ENCODE measurements around the gene RRP12.
A peak's percentile ranks its signal among the peaks of the same experiment; 100 is the strongest.
"Not testable (repeated sequence)": the region's sequence is repeated elsewhere in the genome, so short reads cannot be mapped to it uniquely, and the experiment has no call there.

RRP12 gene, protein sequence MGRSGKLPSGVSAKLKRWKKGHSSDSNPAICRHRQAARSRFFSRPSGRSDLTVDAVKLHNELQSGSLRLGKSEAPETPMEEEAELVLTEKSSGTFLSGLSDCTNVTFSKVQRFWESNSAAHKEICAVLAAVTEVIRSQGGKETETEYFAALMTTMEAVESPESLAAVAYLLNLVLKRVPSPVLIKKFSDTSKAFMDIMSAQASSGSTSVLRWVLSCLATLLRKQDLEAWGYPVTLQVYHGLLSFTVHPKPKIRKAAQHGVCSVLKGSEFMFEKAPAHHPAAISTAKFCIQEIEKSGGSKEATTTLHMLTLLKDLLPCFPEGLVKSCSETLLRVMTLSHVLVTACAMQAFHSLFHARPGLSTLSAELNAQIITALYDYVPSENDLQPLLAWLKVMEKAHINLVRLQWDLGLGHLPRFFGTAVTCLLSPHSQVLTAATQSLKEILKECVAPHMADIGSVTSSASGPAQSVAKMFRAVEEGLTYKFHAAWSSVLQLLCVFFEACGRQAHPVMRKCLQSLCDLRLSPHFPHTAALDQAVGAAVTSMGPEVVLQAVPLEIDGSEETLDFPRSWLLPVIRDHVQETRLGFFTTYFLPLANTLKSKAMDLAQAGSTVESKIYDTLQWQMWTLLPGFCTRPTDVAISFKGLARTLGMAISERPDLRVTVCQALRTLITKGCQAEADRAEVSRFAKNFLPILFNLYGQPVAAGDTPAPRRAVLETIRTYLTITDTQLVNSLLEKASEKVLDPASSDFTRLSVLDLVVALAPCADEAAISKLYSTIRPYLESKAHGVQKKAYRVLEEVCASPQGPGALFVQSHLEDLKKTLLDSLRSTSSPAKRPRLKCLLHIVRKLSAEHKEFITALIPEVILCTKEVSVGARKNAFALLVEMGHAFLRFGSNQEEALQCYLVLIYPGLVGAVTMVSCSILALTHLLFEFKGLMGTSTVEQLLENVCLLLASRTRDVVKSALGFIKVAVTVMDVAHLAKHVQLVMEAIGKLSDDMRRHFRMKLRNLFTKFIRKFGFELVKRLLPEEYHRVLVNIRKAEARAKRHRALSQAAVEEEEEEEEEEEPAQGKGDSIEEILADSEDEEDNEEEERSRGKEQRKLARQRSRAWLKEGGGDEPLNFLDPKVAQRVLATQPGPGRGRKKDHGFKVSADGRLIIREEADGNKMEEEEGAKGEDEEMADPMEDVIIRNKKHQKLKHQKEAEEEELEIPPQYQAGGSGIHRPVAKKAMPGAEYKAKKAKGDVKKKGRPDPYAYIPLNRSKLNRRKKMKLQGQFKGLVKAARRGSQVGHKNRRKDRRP (N-terminal part only)

DNA sequence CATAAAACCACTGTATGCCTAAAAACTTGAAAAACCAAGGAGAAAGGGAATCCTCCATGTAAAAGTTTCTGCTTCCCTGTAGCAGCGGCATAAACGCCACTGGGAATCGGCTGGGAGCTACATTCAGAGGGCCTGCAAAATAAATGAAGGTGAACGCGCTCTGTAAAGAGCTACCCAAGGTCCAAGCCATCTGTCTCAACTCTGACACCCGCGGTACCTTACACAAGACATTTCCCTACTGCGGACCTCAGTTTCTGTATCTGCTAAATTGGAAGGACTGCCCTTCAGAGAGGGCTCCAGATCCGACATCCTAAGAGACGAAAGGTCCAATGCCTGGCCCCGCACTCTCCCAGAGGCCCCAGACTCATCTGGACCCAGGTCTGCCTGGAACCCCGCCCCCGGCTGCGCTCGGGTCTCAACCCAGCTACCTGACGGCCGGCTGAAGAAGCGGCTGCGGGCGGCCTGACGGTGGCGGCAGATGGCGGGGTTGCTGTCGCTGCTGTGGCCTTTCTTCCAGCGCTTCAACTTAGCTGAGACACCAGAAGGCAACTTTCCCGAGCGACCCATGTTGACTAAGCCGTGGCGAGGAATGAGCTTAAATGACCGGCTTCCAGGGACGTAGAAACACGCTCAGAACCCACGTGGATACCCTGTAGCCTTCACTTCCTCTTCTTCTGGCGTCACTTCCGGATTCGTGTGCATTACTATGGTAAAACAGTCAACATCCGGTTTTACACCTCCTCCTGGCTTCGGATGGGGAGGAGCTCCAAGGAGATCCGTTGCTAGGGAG lies at the start of gene RRP12:
TSS of gene RRP12 (minus strand) at position 676 of the 790 bp plus-strand sequence. CDS start at position 567, 109 bp downstream.
- DNase-seq (ENCODE audit: low read depth, low spot score) = peak; percentile 88

DNA sequence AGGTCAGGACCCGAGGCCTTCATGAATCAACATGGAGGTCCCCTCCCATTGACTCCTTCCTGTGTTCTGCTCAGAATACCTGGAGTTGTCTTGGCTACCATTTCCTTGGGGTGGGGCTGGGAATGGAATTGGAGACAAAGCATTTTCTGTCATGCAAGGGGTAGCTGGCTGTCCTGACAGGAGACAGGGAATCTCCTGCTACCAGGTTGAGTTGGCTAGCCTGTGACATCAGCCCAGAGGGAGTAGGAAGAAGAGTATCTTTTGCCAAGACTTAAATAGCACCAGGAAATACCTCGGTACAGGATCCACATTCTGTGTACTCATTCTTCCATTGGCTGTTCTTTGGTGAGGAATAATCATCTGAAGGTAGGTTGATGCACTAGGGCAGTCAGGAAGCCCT lies 49.7 kb upstream of the RRP12 start:
- no peak for DNase-seq (ENCODE audit: low read depth, low spot score)

DNA sequence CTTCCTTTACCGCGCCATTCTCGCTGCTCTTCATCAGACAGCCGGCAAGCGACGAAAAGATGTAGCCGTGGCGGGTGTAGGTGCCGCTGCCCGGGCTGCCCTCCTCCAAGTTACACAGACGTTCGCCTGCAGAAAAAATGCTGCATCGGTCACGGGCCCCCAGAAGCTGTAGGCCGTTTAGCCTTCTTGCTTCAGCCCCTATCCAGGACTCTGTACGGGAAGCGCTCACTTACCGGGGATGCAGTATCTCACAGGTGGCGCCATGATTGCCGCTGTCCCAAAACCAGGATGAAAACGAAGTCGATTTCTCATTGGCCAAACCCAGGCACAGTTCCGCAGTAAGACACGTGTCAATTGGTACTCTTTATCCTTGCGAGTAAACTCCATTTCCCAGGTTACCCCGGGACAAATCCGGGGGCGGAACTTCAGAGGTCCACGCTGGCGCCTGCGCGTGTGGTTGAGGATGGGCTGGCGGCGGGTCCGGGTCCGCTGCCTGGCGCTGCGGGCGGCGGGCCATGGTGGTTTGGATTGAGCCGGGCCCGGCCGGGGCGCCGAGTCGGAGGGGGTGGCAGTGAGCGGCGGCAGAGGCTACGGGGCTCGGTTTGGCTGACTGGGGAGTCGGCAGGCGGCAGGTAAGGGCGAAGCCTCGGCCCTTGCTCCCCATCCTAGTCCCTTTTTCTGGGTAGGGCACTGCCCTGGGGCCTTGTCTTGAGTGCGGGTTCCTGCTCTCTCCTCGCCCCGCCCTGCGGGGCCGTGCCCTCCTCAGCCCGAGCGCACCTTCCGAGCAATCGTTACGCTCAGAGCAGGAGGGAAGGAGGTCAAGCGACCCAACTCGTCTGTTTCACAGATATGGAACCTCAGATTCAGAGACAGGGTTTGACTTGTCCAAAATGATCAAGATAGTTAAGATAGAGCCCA lies 44.8 kb upstream of the RRP12 start, which contains the start of the genes EXOSC1 and ZDHHC16:
TSS of gene EXOSC1 (minus strand) at position 285 of the 918 bp plus-strand sequence. CDS start at position 264, 21 bp downstream.
TSS of gene ZDHHC16 (plus strand) at position 454 of the 918 bp plus-strand sequence. CDS start 5,501 bp downstream, outside the sequence.
- DNase-seq (ENCODE audit: low read depth, low spot score) = peak; percentile 85

DNA sequence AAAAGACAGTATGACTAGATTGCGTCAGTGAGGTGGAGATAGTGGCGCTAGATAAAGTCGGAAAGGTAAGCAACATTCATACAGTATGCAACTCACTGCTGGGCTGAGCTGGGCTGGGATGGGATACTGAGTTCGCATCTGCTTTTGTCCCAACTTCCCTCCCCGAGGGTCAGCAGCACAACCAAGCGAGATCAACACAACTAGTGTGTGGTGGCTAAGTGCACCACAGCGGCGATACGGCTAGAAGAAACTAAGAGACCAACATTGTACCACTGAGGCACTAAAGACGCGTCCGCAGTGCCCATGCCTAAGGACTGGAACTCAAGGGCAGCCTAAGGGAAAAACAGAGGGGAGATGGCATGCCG lies 44.2 kb upstream of the RRP12 start:
- no peak for DNase-seq (ENCODE audit: low read depth, low spot score)

DNA sequence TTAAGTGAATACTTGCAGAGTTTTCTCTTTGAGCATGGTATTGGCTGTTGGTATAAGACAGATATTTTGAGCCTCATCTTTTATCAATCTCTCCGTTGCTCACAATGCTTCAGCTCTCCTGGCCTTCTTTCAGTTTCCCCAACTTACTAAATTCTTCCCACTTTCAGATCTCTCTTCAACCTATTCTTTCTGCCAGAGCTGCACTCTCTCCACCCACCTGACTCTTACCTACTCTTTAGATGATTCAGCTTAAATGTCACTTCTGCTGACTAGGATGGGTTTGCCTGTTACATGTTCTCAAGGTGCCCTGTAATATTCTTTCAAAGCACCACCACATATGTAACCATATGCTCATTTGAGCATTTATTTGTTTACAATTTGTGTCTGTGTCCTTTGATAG lies 43.1 kb upstream of the RRP12 start:
- DNase-seq (ENCODE audit: low read depth, low spot score) = no peak

DNA sequence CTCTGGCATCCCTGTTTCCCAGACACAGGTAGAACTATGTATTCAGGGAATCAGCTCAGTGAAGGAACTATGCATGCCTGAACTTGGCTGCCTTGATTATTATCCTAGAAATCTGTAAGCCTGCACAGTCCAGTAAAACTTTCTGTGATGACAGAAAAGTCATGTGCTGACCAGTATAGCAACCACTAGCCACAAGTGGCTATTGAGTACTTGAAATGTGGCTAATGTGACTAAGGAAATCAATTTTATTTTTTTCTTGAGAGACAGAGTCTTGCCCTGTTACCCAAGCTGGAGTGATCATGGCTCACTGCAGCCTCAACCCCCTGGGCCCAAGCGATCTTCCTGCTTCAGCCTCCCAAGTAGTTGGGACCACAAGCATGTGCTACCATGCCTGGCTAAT lies 41.1 kb upstream of the RRP12 start:
- no peak for DNase-seq (ENCODE audit: low read depth, low spot score)

DNA sequence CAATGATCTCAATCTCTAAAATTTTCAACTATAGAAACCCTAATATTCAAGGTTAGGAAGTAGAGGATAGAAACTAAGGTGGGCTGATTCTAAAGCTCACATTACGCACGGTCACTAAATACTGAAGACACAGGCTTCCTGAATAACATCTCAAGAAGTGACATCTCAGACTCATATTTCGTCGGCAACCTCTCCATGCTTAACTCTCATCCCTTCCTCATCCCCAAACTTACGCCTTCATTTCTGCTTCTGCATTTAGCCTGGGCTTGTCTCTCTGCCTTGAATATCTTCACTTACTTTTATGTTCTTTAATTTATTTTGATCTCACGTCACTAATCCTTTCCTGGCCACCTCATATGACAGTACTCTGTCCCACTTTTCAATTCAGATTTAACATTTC lies 34.1 kb upstream of the RRP12 start:
- no peak for DNase-seq (ENCODE audit: low read depth, low spot score)

DNA sequence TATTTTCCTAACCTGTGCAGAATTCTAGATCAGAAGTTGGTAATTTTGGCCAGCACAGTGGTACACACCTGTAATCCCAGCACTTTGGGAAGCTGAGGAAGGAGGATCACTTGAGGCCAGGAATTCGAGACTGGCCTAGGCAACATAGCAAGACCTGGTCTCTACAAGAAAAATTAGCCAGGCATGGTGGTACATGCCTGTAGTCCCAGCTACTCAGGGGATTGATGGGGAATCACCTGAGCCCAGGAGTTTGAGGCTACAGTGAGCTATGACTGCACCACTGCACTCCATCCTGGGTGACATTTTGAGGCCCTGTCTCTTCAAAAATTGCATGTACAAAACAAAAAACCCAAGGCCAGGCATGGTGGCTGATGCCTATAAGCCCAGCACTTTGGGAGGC lies 33.4 kb upstream of the RRP12 start:
- DNase-seq (ENCODE audit: low read depth, low spot score) = no peak

DNA sequence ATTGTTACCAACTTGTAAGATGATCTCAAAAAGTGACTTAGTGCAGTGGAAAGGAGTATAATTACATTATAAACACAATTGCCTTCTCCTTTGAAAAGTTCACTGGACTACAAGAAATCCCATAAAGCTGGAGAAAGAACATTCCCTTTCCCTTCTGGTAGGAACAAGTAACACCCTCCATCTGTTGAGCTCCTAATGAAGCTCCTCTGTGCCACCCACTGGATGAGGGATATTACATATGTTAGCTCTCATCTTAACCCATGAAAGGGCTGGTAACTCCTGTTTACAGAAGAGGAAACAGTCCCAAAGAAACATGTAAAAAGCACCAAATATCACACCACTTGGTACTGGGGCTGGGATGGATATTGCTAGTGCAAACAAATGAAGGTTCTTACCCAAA lies 32.9 kb upstream of the RRP12 start:
- DNase-seq (ENCODE audit: low read depth, low spot score) = no peak

DNA sequence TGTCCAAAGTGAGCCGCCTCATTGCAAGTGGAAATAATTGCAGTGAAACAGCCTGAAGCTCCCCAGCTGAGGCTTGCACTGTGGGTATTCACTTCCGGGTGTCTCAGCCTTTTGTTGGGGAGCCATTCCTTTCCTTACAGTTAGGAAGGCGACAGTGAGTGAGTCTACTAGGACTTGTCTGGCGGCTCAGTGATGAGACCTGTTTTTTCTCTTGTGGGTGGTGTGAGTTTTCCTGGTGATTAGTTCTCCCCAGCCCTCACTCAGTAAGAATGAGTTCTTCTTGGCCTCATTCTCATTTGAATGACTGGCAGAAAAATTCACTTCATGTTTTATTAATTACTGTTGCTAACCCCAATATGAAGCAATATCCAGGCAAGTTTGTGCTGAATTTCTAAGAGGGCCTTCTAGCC lies 27.4 kb upstream of the RRP12 start:
- DNase-seq (ENCODE audit: low read depth, low spot score) = no peak

DNA sequence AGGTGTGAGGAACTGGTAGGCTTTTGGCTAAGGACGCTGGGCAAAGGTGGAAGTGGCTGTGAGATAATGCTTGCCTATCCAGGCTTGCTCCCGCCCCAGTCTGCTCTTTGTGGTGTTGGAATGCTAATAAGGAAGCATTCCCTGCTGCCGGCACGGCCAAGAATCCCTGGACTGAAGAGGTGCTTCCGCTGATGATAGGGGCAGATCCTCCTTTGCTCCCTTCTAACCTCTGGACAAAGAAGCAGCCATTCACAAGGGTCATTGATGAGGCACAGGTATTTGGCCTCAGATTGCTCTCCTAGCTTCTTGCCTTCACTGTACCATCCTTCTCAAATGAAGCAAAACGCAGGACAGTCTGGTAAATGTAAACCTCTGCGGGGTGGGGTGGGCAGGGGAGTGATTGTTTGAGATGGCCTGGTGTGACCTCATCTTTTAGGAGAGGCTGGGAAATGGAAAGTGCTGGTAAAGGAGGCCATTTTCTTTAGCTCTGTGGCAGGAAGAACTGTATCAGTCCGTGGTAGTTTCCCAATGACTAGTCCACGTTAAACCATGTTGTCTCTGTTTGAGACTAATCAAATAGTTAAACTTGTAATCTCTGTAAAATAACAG lies 26.5 kb upstream of the RRP12 start:
- DNase-seq (ENCODE audit: low read depth, low spot score) = no peak

DNA sequence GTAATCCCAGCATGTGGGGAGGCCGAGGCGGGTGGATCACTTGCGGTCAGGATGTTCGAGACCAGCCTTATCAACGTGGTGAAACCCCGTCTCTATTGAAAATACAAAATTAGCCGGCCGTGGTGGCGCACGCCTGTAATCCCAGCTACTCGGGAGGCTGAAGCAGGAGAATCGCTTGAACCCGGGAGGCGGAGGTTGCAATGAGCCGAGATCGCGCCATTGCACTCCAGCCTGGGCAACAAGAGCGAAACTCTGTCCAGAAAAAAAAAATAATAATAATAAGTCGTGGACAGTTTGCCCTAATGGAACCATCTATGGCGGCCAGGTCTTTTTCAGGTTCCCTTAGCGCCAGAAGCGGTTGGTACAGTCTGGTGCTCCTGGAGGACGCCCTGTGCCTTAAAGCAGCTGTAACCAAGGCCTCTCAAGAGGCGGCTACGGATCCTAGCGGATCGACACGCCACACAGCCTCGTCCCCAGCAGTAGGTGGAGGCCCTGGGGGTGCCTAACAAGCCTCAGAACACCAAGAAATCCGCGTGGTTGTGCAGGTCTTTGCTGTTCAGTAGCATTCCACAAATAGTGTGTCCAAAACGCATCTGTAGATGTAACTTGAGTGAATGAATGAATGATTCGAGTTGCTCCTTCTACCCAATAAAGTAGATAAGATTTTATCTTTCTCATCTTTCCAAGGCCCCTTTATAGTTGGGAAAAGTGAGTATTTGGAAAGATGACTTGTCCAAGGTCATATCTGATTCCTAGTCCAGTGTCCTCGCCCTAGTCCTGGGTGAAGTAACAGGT lies 25.8 kb upstream of the RRP12 start:
- DNase-seq (ENCODE audit: low read depth, low spot score) = no peak

DNA sequence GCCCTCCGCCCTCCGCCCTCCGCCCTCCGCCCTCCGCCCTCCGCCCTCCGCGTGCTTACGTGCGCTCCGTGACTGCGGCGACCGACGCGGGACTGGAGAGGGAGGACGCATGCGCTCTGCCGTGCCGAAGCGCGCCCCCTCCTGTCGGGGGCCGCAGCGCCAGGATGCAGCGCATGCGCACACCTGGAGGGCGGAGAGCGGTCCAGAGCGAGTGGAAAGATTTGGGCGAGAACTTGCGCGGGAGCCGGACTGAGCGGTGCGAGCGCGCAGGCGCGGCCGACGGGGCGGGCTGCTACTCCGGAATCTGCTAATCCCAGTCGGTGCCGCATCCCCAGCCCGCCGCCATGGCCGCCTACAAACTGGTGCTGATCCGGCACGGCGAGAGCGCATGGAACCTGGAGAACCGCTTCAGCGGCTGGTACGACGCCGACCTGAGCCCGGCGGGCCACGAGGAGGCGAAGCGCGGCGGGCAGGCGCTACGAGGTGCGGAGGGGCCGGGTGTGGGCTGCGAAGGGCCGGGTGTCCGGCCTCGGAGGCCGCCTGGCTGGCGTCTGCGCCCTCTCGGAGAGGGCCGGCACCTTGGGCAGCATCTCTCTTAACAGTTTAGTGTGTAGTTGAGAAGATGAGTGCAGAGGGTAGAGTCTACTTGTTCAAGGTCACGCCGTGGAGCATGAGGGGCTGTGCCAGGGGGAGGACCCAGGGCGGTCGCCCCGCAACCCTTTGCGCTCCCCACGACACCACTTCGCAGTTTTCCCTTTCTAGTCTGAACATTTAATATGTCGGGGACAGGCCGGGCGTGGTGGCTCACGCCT lies 25.0 kb upstream of the RRP12 start, which contains the start of gene PGAM1:
TSS of gene PGAM1 (plus strand) at position 228 of the 812 bp plus-strand sequence. CDS start at position 345, 117 bp downstream.
- peak; percentile 89 for DNase-seq (ENCODE audit: low read depth, low spot score)

DNA sequence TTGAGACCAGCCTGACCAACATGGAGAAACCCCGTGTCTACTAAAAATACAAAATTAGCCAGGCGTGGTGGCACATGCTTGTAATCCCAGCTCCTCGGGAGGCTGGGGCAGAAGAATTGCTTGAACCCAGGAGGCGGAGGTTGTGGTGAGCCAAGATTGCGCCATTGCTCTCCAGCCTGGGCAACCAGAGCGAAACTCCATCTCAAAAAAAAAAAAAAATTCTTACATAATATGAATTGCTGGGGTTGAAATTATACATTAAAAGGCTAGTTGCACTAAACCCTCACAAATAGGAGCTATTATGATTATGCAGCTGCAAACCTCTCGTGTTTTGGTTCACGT lies 22.6 kb upstream of the RRP12 start:
- DNase-seq (ENCODE audit: low read depth, low spot score) = not testable (repeated sequence)

DNA sequence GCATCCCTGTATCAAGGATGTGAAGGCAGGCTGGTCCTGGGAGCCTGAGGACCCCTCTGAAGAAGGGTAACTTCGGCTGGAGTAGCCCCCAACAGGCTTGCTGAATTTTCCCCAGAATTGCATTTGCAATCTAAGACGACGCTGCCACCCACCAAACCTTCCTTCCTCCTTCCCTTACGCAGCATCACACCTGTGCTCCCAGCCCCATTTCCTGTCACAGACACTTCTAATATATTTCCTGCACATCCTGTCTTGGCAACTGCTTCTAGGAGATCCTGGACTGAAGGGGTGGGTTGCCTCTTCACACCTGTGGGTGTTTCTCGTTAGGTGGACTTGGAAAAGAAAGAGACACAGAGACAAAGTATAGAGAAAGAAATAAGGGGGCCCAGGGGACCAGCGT lies 15.4 kb upstream of the RRP12 start:
- DNase-seq (ENCODE audit: low read depth, low spot score) = no peak

DNA sequence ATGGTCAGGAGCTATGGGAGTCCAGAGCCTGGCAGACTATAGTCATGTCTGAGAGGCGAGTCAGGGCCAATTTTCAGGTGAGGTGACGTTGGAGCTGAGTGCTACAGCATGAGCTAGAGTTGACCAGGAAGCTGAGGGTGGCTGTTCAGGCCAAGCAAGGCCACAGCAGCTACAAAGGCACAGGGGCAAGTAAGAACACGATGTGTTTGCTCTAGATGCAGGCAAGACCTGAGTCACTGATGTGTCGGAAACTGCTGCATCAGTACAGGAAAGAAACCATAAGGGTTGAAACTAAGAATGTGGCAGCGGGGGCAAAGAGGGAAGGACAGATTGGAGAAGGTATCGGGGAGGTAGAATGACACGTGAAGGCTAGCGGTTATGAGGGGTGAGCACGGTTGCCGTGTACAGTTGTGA lies 11.8 kb upstream of the RRP12 start:
- DNase-seq (ENCODE audit: low read depth, low spot score) = no peak

DNA sequence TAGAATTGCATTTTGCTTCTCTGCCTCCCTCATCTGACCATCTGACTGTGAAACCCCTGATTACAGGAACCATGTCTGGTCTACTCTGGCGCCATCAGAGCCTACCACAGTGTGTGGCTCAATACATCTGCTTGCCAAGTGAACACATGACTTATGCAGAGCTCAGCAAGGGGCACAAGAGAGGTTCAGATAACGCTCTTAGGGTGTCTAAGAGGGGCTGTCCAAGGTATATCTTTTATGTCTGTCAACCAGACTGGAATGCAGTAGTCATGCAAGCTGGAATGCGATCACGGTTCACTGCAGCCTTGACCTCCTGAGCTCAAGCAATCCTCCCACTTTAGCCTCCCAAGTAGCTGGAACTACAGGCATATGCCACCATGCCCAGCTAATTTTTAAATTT lies 10.3 kb upstream of the RRP12 start:
- no peak for DNase-seq (ENCODE audit: low read depth, low spot score)

Data from smooth muscle cell of the brain vasculature (primary cell).